GM19328 (cell line): ENCODE measurements around the gene FOXF1.

Experiments used
- ATAC-seq: cut with Tn5 transposase; IDR thresholded peaks from one replicate; pipeline ENCODE4 v1.9.1; 2021; ENCODE audit warnings: mild to moderate bottlenecking, moderate library complexity; ENCODE audit not compliant: unreplicated experiment

Gene FOXF1

DNA sequence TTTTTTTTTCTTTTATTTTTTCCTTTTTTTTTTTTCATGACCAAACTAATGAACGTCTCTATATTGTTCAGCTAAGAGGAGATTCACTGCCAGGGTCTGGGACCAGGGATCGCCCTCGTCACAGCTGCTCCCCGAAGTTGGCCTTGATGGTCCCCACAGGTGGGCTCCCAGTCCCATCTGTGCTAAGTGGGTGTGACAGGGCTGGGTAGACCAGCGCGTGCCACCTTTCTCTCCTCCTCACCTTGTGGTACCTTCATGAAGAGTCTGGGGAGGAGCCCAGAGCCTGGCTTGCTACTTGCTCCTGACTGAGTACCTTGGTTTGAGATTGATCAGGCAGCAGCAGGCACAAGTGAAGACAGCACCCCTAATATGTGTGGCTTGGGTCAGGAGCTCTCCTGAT, 6.5 kb upstream of the FOXF1 start:
- no peak for ATAC-seq

DNA sequence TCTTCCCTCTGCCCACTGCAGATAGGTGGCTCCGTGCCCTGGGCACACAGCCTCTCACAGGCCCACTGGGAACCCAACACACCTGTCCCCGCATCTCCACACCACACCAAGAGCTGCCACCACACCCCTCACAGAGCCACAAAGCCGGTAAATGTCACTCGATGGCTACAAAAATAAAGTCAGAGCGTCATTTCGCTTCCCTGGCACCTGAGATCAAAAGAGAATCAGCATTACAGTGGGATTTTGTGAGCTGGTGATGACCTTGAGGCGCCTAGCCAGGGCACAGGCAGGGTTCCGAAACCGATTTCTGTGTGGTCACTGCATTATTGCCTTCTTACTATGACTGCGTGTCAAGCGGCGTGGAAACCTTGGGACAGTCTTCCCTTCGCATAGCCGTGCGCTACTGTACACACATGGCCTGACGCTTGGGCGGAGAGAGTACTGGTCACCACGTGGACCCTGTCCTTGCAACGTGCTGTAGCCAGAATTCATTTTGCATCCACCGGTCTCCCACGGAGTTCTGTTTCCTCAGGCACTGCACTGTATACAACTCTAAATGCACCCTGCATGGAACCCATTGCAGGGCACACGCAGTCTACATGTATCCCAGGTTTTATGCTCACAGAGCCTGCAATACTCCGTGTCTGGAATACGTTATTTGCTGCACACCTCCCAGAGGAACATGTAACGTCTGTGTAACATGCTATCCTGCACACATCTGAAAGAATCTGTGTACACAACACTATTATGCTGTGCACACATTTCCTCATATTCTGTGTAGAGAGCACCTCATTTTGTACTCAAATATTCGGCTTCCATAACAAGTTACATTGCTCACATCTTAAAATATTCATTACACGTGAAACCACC, 5.8 kb upstream of the FOXF1 start:
- ATAC-seq: no peak

DNA sequence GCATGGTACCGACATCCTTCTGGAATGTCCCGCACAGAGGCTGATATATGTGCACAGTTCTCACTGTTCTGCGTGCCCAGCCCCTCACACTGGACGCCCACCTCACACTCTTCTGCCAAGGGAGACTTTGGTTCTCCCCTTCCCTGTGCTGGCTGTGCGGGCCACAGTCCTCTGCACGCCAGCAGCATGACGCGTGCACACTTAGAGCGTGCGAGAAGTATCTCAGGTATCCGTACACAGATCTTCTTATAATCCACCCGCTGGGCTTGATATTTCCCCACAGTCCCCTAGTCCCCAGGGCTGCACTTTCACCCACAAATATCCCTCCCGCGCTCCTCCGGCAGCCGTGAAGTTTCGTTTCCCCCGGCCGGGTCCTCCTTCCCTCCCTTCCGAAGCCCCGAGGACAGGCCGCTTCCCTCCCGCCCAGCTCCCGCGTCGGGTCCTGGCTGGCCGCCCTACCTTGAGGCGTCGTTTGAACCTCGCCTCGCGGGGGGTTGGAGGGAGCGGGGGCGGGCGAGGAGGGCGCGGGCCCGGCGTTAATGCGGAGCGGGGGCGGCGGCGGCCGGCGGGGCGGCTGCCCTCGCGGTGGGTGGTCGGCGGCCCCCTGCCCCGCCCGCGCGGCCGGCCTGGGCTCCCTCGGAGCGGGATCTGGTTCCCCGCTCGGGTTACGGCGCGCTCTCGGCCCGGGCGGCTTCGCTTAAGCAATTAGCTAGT, 5.0 kb upstream of the FOXF1 start:
- no peak for ATAC-seq

DNA sequence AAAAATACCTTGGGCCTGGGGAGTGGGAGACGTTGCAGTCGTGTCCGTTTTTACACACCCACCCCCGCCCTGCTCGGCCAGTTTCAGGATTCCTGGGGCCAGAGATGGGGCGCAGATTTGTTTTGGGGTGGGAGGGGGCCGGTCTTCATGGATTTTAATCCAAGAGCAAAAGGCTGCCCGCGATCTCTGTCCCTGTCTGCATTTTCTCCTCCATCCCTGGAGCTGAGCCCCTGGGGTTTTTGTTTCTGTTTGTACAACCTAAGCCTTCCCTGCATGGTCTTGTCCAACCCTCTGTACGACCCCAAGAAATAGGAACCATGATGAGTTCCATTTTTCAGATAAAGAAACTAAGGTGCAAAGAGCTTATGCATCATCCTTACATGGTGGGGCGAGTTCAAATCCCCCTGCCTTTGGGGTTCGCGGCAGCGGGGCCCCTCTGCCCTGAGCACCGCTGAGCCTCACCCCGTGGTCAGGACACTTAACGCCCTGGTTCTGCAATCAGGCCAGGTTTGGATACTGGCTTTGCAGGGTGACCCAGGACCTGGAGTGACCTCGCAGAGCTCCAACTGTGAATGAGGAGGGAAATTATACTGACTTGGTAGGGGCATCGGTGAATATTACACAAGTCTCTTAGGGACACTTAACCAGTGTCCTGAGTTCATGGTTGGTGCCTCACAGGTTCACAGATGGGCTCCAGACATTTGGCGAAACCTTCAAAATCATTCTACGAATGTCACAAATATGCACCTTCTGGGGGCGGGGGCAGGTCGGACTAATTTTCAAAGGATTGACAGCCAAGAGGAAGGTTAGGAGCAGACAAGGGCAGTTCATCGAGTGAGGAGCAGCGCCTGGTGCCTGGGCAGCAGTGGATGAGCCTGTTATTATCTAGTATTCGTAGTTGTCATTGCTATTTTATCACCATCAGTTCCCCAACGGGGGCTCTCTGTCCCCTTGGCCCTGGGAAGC, 4.1 kb upstream of the FOXF1 start:
- ATAC-seq: no peak

DNA sequence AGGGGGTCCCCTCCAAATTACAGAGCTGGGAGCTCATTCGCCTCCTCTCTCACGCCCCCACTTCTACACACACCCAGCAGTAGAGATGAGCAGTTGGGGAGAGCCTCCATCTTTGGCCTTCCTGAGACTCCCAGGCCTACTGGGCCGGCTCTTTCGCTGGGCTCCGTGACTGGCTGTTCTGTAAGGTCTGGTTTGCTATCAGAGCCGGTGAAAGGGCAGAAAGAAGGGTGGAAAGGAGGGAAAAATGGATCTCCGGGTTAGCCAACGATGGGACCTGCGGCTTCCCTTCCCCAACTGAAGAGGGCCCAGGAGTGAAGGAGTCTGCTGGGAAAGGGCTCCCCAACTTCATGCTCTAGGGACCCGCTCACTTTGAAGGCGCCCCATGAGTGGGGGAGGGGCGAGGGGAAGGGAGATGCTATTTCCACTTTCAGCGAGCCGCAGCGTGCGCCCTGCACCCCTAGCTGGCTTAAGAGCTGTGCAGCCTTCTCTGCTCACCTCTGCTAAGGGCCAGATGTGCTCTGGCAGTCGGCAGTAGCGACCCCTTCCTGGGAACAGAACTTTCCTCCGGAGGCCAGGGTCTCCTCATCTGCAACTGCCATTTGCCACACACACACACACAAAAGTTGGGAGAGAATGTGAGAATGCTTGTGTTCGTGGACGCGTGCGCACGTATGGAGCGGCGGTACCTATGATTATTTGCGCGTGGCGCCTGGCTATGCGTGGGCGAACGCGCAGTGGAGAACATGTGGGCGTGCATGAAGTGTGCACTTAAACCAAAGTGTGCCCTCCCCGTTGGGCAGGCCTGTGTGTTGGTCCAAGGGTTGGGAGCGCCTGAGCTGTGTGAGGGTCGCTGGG, 2.9 kb upstream of the FOXF1 start:
- no peak for ATAC-seq

DNA sequence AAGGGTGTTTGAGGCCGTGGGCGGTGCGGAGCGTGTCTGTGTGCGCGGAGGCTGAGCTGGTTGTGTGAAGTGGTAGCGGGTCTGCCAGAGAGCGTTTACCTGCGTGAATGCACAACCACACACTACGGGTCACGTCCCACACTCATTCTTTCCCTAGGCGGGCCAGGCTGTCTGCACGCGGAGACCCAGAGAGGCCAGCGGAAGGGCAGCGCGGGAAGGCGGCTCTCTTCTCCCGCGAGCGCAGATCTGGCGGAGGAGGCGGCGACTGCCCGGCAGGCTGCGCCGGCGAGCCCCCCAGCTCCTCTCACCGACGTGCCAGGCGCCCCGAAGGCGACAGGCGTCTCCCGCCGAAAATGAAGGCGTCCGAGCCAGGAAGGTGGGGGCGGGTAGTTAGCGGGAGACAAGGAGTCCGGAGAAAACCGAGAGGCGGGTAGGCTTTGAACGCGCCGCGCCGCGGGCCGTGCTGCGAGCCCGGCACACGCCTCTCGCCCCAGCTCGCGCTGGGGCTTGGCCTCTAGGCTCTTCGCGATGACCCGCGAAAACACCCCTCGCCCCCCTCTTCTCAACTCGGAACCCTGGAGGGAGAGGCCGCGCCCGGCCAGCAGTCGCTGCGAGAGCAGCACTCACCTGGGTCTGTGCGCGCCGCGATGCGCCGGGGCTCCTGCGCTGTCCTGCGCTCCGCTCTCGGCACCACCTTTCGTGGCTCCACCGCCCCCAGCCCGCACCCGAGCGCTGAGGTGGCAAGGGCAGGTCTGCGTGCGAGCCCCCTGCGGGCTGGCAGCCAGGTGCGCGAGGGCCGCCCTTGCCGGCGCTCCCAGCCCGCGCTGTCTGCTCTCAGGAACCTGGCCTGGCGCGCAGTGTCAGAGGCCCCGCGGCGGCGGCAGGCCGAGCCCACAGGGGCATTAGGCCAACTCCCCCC, 2.0 kb upstream of the FOXF1 start:
- ATAC-seq: no peak

DNA sequence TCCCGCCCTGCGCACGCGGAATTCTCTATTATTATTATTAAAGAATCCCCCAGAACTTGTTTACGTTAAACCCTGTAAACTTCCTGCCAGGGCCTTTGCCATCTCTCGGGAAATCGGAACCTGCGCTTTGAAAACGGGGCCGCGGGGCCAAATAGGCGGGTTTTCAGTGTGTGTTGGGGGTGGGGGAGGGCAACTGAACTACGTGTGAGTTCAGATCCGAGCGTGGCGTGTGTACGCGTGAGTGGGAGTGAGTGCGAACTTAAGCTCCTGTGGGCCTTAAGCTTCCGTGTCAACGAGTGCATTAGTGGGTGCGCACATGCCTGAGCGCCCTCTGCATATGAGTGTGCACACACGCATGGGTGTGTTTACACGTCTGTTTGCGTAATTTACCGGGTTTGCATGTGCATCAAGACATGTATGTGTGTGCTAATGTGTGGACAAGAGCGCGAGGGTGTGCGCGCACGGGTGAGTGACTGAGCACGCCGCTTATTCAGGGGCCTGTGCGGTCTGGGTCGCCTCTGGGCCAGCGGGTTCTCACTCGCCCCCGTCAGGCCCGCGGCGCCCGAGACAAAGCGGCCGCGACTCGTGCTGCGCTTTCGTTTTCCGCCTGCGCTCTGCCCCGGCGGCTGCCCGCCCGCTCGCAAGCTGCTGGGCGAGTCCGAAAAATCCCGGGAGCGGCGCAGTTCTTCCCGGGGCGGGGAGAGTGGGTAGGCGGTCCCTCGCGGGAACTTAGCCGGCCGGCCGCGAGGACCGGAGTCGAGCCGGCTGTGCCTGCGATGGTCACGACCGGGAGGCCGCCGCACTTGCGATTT, 1.2 kb upstream of the FOXF1 start:
- no peak for ATAC-seq

DNA sequence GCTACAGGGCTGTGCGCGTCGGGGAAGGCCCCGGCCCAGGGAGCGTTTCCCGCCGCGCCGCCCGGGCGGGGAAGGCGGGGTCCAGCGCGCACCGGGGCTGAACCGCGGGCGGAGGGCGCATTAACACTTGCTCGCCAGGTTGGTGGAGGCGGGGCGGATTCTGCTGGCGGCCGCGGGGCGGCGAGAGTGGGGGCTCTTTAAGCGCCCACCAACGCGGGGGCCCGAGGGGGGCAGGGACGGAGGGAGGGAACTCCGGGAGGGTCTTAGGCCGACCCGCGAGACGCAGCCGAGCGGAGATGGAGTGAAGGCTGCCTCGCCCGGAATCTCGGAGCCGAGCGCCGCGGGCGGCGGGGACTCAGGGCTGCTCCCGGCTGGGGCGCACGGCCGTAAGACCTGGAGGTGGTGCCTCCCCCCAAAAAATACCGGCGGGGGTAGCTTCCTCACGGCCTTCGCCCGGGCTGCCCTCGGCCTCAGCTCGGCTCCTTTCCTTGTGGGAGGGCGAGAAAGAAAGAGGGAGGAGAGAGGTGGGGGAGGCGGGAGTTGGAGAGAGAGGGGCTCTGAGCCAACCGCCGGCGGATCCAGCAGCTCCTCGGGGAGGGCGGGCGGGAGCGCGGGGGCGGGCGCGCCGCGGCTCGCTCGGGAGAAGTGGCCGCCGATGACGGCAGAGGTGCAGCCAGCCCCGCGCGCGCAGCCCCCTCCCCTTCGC, 415 bp upstream of the FOXF1 start:
- no peak for ATAC-seq

DNA sequence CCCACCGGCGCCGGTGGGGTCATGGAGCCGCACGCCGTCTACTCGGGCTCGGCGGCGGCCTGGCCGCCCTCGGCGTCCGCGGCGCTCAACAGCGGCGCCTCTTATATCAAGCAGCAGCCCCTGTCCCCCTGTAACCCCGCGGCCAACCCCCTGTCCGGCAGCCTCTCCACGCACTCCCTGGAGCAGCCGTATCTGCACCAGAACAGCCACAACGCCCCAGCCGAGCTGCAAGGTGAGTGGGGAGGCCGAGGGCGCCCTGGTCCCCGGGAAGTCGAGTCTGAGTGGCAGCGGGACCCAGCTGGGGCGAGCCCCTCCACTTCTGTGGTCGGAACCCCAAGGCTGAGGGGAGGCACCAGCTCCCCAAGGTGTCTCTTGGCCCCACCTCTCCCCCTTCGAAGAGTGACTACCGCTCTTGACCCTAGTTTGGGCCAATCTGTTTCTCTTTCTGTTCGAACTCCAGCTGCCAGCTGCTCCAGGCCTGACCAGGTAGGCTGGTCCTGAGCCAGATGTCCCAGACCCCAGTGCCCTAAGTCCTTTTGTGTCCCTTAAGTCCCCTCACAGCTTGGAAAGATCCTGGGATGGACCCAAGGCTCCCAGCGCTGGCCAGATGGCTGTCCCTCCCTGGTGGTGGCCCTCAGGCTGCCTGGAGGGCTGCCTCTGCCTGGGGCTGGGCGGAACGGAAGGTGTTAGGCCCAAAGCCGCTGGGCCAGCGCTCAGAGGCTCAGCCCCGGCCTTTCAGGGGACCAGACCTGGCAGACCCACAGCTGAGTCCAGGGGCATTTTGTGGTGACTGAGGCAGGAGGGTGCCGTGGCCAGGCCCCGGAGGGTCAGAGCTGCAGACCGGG, 1.2 kb downstream of the FOXF1 start:
- no peak for ATAC-seq

DNA sequence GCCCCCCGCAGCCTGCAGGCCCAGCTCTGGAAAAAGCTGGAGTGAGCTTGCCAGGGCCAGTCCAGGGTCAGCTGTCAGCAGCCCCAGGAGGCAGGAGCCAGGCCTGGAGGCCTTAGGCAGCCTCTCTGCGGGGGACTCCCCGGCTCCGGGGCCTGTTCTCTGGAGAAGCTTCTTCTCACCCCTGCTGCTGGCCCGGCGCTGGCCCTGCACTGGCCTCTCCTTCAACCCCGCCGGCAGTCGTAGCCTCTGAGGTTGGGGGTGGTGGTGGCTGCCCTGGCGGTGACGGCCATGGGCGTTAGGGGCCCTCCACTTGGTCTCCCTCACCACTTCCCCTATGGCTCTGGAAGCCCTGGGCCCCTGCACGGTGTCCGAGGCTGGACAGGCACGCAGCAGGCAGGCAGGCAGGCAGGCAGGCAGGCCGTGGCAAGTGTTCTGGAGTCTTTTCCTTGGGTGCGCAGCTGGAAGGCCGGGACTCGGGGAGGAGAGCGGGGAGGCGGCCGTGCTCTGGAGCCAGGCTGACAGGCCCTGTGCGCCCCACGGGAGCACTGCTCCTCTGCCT, 2.1 kb downstream of the FOXF1 start:
- no peak for ATAC-seq

DNA sequence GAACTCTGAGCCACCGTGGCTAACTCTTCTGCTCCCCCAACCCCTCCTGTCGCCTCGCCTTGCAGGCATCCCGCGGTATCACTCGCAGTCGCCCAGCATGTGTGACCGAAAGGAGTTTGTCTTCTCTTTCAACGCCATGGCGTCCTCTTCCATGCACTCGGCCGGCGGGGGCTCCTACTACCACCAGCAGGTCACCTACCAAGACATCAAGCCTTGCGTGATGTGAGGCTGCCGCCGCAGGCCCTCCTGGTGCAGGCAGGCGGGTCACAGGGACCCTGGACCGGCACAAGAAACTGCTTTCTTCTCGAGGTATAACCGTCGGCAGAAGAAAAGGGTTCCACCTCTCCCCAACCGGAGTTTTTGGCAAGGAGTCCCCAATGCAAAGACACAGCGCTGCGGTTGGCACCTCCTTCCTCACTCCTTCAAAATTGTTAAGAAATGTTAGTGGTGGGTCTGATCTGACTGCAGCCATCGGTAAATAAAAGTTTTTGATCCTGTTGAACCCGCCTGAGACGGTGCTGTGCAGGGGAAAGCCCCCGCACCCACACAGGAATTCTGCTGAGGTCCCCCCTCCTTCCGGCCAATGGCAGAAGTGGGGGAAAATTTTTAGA, 2.6 kb downstream of the FOXF1 start:
- no peak for ATAC-seq

DNA sequence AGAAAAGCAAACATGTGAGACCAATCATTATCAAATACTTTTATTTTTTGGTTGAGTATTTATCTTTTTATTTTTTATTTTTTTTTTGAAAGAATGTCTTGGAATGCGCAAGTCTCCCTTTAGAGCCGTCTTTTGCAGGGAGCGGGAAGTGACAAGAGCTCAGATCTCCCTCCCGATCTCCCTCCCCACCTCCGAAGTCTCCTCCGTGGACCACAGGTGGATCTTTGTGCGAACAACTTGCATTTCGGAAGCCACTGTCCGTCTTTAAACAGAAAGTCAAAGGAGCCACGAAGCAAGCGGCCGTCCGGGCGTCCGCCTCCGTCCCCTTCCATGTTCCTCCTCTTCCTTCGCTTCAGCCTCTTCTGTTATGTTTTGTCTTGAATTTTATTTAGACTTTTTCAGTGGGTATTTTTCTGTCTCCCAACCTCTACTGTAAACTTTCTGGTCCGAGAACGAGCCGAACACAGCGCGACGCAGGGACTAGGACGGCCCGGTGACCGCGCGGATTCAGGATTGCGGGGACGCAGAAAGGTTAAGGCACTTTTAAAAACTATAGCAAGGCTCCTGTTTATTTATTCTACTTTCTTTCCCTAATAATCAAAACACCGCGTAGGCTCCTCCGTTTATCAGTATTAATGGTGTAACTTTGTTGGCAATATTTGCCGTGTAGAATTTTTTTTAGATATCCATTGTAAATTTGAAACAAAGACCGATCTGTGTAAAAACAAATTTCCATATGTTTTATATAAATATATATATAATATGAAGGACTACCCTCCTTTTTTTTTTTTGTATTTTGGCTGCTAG, 3.3 kb downstream of the FOXF1 start:
- no peak for ATAC-seq

DNA sequence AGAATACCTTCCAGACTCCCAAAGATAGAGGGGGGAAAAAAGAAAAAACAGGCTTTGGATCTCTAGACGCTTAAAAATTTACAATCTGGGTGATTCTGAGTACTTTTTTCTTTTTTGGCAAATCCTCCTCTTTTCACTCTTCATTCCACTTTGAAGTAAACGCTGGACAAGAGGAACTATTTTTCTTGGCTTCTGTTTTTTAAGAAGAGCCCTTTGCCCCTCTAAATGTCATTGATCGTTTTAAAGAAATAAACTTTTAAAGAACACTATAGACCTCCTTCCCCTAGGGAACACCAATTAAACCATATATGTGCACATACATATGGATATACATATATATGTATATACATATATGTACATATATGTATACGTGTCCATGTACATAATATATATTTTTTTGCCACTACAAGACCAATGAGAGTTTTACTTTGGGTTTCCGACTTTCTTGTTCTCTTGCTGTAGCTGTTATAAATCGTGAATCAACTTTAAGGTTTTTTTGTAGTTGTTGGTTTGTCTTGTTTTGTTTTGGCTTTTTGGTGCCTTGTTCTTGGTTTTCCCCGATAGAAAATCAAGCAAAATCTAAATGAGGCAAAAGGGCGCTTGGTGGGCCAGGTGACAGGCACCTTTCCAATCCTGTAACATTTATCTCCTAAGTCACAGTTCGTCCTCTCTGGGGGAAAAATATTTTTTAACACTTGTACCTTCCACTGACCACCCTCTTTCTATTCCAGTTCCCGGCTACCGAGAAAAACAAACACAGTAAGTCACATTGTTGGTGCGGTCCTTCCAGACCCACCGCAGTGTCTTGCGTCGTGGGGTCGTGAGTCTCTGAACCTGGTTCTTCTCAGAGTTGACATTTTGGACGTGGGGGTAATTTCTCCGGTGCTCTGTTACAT, 4.4 kb downstream of the FOXF1 start:
- no peak for ATAC-seq

DNA sequence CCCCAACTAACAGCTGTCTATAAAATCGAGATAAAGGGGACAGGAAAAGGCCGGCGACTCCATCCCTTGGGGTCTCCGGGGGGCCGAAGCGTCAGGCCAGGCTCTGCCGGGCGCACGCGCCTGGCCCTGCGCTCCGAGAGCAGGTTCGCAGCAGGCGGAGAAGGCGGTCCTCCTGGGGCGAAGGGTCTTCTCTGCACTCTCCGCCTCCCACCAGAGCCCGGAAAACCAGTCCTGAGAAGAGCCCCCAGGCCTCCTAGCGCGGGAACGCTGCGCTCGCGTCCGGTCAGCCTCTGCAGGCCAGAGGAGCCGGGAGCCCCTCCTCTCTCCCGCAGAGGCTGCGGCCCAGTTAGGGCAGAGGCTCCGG, 5.1 kb downstream of the FOXF1 start:
- ATAC-seq: no peak
